Measurements from ENCODE around the gene CEP41. TPM values are rescaled to one million over a fixed set of nuclear protein-coding genes. Genes with fewer than 3 reads are reported as not detected.

Gene CEP41
- total RNA-seq, 1 donor from 2014 or later, result 29.3 TPM

GRCh38 chr7:130419658-130420057, 21.2 kb downstream of the CEP41 start:
- H3K36me3 Mint-ChIP-seq (ENCODE audit: low read depth), result no peaks in the 10 kb centered on the region
- H3K9me3 Mint-ChIP-seq, result no peaks in the 10 kb centered on the region
- peak overlapping the region; percentile 63 for H3K27ac Mint-ChIP-seq (ENCODE audit: unreplicated experiment)
- H3K4me1 Mint-ChIP-seq, result peaks cover 48% of the 10 kb centered on the region
- TF ChIP-seq, protein P1, sequence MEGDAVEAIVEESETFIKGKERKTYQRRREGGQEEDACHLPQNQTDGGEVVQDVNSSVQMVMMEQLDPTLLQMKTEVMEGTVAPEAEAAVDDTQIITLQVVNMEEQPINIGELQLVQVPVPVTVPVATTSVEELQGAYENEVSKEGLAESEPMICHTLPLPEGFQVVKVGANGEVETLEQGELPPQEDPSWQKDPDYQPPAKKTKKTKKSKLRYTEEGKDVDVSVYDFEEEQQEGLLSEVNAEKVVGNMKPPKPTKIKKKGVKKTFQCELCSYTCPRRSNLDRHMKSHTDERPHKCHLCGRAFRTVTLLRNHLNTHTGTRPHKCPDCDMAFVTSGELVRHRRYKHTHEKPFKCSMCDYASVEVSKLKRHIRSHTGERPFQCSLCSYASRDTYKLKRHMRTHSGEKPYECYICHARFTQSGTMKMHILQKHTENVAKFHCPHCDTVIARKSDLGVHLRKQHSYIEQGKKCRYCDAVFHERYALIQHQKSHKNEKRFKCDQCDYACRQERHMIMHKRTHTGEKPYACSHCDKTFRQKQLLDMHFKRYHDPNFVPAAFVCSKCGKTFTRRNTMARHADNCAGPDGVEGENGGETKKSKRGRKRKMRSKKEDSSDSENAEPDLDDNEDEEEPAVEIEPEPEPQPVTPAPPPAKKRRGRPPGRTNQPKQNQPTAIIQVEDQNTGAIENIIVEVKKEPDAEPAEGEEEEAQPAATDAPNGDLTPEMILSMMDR (conservative IDR thresholded peaks at IDR 0.05), result no peak
- H3K4me3 Mint-ChIP-seq, result no peak overlapping the region
- DNase-seq (ENCODE audit: low read depth, low spot score), result no peak
- no peaks in the 10 kb centered on the region for H3K27me3 Mint-ChIP-seq (ENCODE audit: low read depth)

- no peak overlapping the region for H3K4me3 Mint-ChIP-seq
- H3K9me3 Mint-ChIP-seq, result no peaks in the 10 kb centered on the region
- H3K27me3 Mint-ChIP-seq (ENCODE audit: low read depth), result no peaks in the 10 kb centered on the region
- DNase-seq (ENCODE audit: low read depth, low spot score), result no peak
- H3K27ac Mint-ChIP-seq (ENCODE audit: unreplicated experiment), result no peak overlapping the region
- TF ChIP-seq, protein P1 (conservative IDR thresholded peaks at IDR 0.05), result no peak
- peaks cover 48% of the 10 kb centered on the region for H3K4me1 Mint-ChIP-seq
- no peaks in the 10 kb centered on the region for H3K36me3 Mint-ChIP-seq (ENCODE audit: low read depth)
Measured at GRCh38 chr7:130418306-130418705, 22.5 kb downstream of the CEP41 start.

- peaks cover 48% of the 10 kb centered on the region for H3K4me1 Mint-ChIP-seq
- no peak for DNase-seq (ENCODE audit: low read depth, low spot score)
- H3K36me3 Mint-ChIP-seq (ENCODE audit: low read depth), result no peaks in the 10 kb centered on the region
- TF ChIP-seq, protein P1 (conservative IDR thresholded peaks at IDR 0.05), result no peak
- peak overlapping the region; percentile 91 for H3K27ac Mint-ChIP-seq (ENCODE audit: unreplicated experiment)
- H3K4me3 Mint-ChIP-seq, result no peak overlapping the region
- H3K9me3 Mint-ChIP-seq, result no peaks in the 10 kb centered on the region
- H3K27me3 Mint-ChIP-seq (ENCODE audit: low read depth), result no peaks in the 10 kb centered on the region
Measured at GRCh38 chr7:130417213-130417612, 23.6 kb downstream of the CEP41 start.

GRCh38 chr7:130415006-130415405, 25.8 kb downstream of the CEP41 start:
- no peak for DNase-seq (ENCODE audit: low read depth, low spot score)
- peaks cover 52% of the 10 kb centered on the region for H3K4me1 Mint-ChIP-seq
- H3K4me3 Mint-ChIP-seq, result no peak overlapping the region

DNA sequence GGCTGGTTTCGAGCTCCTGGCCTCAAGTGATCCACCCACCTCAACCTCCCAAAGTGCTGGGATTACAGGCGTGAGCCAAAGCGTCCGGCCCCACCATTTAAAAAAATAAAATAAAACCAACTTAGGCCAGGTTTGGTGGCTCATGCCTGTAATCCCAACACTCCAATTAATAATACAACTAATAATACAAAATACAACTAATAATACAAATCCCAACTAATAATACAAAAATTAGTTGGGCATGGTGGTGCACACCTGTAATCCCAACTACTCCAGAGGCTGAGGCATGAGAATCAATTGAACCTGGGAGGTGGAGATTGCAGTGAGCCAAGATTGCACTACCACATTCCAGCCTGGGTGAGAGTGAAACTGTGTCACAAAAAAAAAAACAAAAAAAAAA, 27.6 kb downstream of the CEP41 start:
- Mint-ChIP-seq H3K27me3 (ENCODE audit: low read depth) (no peaks in the 10 kb centered on the region), H3K4me3 (no peak overlapping the region), H3K27ac (ENCODE audit: unreplicated experiment) (no peak overlapping the region), H3K9me3 (no peaks in the 10 kb centered on the region), H3K36me3 (ENCODE audit: low read depth) (no peaks in the 10 kb centered on the region), H3K4me1 (peaks cover 59% of the 10 kb centered on the region)
- DNase-seq (ENCODE audit: low read depth, low spot score), result no peak
- TF ChIP-seq, protein P1 (conservative IDR thresholded peaks at IDR 0.05), result no peak

More at GRCh38 chr7:130415006-130415405, 25.8 kb downstream of the CEP41 start:
- TF ChIP-seq, protein P1 (conservative IDR thresholded peaks at IDR 0.05), result no peak
- no peaks in the 10 kb centered on the region for H3K36me3 Mint-ChIP-seq (ENCODE audit: low read depth)
- no peaks in the 10 kb centered on the region for H3K9me3 Mint-ChIP-seq
- no peaks in the 10 kb centered on the region for H3K27me3 Mint-ChIP-seq (ENCODE audit: low read depth)
- no peak overlapping the region for H3K27ac Mint-ChIP-seq (ENCODE audit: unreplicated experiment)

Data from neural crest cell (in vitro differentiated cells).